SK-N-MC (cell line): ENCODE measurements around the gene NIPA2.
"Not testable (repeated sequence)": the region's sequence is repeated elsewhere in the genome, so short reads cannot be mapped to it uniquely, and the experiment has no call there.

Source experiments
- DNase-seq: peaks from one replicate; pipeline ENCODE4 v3.0.0-alpha.2; 2011; ENCODE audit warnings: low read depth, low spot score
- H3K27ac ChIP-seq: fragments of 200-600 bp; sonication (generic); 2 replicates; pipeline ENCODE4 v1.5.1; 2016; ENCODE audit warnings: mixed run types
- H3K36me3 ChIP-seq: fragments of 200-600 bp; sonication (generic); 2 replicates; pipeline ENCODE4 v1.6.1; 2017; ENCODE audit warnings: antibody characterized with exemption, low read length, mixed read lengths; ENCODE audit not compliant: insufficient read depth
- H3K4me3 ChIP-seq: fragments of 200-600 bp; sonication (generic); 2 replicates; pipeline ENCODE4 v1.5.1; 2016
- H3K9ac ChIP-seq: fragments of 200-600 bp; sonication (generic); 2 replicates; pipeline ENCODE4 v1.8.0; 2017; ENCODE audit warnings: mixed run types, mixed read lengths; ENCODE audit not compliant: insufficient read length
- H3K9me3 ChIP-seq: fragments of 200-600 bp; sonication (generic); 2 replicates; pipeline ENCODE4 v1.6.1; 2017; ENCODE audit warnings: low read depth, mild to moderate bottlenecking, antibody characterized with exemption, low read length, moderate library complexity, mixed read lengths
- EZH2 ChIP-seq: fragments of 200-600 bp; sonication (generic); IDR thresholded peaks from one replicate; pipeline ENCODE4 v1.6.1; 2017; ENCODE audit warnings: antibody characterized with exemption
- FOXP2 ChIP-seq: optimal IDR thresholded peaks from 2 replicates; pipeline ENCODE3; 2011; ENCODE audit warnings: mild to moderate bottlenecking, moderate library complexity; ENCODE audit not compliant: insufficient read depth; ENCODE audit errors: extremely low read length, control extremely low read depth
- POLR2AphosphoS5 ChIP-seq: IDR thresholded peaks from 2 replicates; pipeline ENCODE4 v1.6.1; 2012; ENCODE audit warnings: mild to moderate bottlenecking, low read depth, low read length, borderline replicate concordance

NIPA2 gene

DNA sequence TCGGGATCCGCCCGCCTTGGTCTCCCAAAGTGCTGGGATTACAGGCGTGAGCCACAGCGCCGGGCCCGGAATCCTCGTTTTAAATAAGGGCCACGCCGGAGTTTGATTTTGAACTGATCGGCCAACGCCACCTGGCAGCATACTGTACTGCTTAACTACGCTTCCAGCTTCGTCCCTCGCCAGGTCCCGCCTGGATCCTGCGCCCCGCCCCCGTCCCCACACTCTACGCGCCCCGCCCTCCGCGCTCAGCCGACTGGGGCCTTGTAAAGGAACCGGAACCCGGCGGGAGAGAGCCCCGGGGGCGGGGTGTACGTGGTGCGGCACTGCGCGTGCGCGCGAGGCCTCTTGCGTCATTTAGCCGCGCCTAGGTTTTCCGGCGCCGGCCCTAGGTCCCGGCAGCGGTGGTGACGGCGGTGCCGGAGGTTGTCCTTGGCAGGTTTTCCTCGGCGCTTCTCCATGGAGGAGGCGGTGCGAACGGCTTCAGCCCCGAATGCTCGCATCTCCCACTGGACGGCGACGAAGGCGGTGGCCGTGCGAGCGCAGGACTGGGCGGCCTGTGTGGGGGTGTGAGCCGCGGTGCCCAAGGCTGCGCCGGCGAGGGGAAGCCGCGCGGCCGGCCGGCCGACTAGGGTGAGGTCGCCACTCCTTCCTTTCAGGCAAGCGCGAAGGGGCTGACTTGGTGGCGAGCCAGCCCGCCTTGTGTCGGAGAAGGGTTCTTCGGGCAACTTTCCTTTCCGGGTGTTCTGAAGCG lies at the start of gene NIPA2:
Gene NIPA2 (plus strand): TSS at position 375 of the 751 bp plus-strand sequence. CDS start 13,066 bp downstream, outside the sequence.
- no peak for TF ChIP-seq EZH2
- TF ChIP-seq POLR2AphosphoS5 = peak; percentile 79; the same call in 1 of the 2 replicates
- peak within 1 kb of the TSS; percentile 94 for H3K9ac ChIP-seq
- H3K4me3 ChIP-seq = peak within 1 kb of the TSS; percentile 96
- peaks cover 15% of the 10 kb centered on the region; the same call in 1 of the 2 replicates for H3K36me3 ChIP-seq
- H3K27ac ChIP-seq = peak within 1 kb of the TSS; percentile 86
- DNase-seq = peak; percentile 70
- no peaks in the 10 kb centered on the region for H3K9me3 ChIP-seq

DNA sequence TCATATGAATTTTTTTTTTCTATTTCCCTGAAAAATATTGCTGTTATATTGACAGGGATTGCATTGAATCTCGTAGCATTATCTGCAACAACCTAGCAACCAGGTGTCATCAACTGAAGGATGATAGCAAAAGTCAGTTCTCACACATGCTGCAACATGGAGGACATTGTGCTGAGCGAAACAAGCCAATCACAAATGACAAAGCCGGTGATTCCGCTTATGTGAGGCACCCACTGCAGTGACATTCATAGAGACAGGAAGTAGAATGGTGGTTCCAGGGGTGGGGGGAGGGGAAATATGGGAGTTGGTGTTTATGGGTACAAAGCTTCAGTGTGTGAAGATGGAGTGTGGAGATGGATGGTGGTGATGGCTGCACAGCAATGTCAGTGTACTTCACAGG lies 44.4 kb upstream of the NIPA2 start:
- Histone ChIP-seq H3K9ac (no peak overlapping the region), H3K9me3 (no peaks in the 10 kb centered on the region), H3K27ac (no peak overlapping the region), H3K4me3 (no peak overlapping the region), H3K36me3 (peaks cover 9% of the 10 kb centered on the region; the same call in 1 of the 2 replicates)
- TF ChIP-seq EZH2 (no peak), FOXP2 (no peak), POLR2AphosphoS5 (no peak)
- no peak for DNase-seq

DNA sequence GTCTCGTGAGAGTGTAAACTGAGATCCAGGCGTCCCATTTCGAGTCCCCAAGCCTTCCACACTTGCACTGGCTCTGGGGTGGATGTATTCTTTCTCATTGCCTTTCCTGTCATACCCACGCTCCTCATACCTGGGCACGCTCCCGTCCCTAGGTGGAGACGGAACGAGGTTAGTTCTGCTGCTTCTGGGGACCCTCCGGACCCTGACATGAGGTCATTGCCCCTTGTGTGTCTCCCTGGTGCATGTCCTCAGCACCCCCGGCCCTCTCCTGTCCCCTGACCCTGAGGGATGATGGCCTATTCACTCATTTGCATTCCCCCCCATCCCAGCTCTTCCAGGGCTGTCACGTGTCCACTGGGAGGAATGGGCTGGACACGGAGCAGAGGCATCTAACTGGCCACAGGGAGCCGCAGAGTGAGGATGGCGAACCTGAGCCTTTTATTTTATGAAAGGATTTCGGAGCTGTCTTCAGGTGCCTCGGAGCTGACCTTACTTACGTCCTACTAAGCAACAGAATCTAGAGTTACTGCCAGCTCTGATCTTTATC lies 43.8 kb upstream of the NIPA2 start:
- no peak overlapping the region for H3K4me3 ChIP-seq
- no peak for DNase-seq
- H3K36me3 ChIP-seq = peaks cover 3% of the 10 kb centered on the region; the same call in 1 of the 2 replicates
- no peak overlapping the region for H3K27ac ChIP-seq
- no peak overlapping the region for H3K9ac ChIP-seq
- TF ChIP-seq FOXP2 = no peak
- no peak for TF ChIP-seq EZH2
- no peak for TF ChIP-seq POLR2AphosphoS5
- no peaks in the 10 kb centered on the region for H3K9me3 ChIP-seq

DNA sequence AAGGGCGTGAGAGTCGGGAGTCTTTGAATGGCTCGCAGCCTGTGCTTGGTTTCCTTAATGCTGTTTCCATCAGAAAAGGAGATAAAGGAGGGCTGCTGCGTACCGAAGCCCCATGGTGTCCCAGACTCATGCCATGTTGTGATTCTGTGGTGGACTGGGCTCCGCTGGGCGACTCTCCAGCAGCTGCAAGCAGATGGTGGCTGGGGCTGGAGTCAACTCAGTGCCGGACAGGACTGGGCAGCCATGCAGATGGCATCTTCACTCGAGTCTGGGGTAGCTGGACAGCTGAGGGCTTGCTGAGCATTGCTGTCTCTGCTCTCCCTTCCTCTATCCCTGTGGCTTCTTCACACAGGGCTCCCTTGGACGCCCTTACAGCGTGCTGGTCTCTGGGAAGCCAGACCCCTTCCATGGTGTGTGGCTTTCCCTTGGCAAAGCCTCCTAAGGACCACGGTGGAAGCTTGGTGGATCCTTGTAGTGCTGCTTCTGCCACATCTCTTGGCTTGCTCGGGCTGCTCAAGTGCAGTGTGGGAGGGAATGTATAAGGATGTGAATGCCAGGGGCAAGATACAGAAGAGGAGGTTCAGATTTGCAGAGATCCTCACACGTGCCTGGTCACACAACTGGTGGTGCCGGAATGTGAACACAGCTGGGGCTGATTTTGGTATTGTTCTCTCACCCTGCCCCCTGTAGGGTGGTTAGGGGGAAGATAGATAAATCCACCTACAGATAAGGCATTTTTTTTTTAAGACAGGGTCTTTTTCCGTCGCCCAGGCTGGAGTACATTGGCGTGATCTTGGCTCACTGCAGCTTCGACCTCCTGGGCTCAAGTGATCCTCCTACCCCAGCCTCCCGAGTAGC lies 43.0 kb upstream of the NIPA2 start:
- H3K9me3 ChIP-seq = no peaks in the 10 kb centered on the region
- DNase-seq = no peak
- H3K36me3 ChIP-seq = peaks cover 3% of the 10 kb centered on the region; the same call in 1 of the 2 replicates
- H3K9ac ChIP-seq = no peak overlapping the region
- H3K4me3 ChIP-seq = no peak overlapping the region
- TF ChIP-seq FOXP2 = no peak
- no peak for TF ChIP-seq EZH2
- TF ChIP-seq POLR2AphosphoS5 = no peak
- H3K27ac ChIP-seq = no peak overlapping the region

DNA sequence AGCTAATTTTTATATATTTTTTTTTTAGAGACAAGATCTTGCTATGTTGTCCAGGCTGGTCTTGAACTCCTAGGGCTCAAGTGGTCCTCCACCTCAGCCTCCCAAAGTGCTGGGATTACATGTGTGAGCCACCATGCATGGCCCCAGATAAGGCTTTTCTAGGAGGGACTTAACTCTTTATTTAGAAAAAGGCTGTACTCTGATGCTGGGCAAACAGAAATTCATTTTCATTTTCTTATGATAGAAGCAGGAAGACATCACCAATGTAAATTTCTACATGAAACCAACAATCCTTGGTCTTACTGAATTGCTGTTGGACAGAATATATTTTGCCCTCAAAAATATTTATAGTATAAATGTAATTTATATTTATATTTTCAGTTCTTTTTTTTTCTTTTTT lies 42.4 kb upstream of the NIPA2 start:
- TF ChIP-seq POLR2AphosphoS5 (no peak), FOXP2 (no peak), EZH2 (no peak)

DNA sequence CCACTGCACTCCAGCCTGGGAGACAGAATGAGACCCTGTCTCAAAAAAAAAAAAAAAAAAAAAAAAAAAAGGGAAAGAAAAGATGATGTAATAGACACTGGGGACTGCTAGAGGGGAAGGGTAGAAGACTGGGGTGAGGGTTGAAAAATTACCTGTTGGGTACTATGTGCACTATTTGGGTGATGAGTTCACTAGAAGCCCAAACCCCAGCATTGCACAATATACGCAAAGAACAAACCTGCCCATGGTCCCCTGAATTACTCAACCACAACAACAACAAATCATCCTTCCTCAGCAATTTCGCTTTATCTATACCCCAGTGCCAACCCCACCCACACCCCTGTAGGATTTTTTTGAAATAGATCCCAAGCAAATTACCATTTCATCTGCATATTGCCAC lies 38.6 kb upstream of the NIPA2 start:
- no peak overlapping the region for H3K9ac ChIP-seq
- no peak for DNase-seq

More for the DNA sequence above, 42.4 kb upstream of the NIPA2 start:
- H3K36me3 ChIP-seq = no peaks in the 10 kb centered on the region; the same call in 1 of the 2 replicates
- H3K9ac ChIP-seq = no peak overlapping the region
- DNase-seq = no peak
- H3K9me3 ChIP-seq = no peaks in the 10 kb centered on the region
- H3K4me3 ChIP-seq = no peak overlapping the region
- no peak overlapping the region for H3K27ac ChIP-seq

DNA sequence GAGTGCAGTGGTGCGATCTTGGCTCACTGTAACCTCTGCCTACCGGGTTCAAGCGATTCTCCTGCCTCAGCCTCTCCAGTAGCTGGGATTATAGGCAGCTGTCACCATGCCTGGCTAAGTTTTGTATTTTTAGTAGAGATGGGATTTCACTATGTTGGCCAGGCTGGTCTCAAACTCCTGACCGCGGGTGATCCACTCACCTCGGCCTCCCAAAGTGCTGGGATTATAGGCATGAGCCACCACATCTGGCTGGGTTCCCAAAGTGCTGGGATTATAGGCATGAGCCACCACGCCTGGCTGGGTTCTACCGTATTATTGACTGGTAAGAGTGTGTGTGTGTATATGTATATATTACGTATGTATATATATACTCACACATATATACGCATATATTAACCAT lies 35.5 kb upstream of the NIPA2 start:
- not testable (repeated sequence) for H3K9me3 ChIP-seq, H3K4me3 ChIP-seq, H3K27ac ChIP-seq, H3K9ac ChIP-seq, DNase-seq, H3K36me3 ChIP-seq

More for the DNA sequence above, 38.6 kb upstream of the NIPA2 start:
- Histone ChIP-seq H3K36me3 (no peaks in the 10 kb centered on the region; the same call in 1 of the 2 replicates), H3K4me3 (no peak overlapping the region), H3K27ac (no peak overlapping the region), H3K9me3 (no peaks in the 10 kb centered on the region)
- TF ChIP-seq FOXP2 (no peak), POLR2AphosphoS5 (no peak), EZH2 (no peak)

DNA sequence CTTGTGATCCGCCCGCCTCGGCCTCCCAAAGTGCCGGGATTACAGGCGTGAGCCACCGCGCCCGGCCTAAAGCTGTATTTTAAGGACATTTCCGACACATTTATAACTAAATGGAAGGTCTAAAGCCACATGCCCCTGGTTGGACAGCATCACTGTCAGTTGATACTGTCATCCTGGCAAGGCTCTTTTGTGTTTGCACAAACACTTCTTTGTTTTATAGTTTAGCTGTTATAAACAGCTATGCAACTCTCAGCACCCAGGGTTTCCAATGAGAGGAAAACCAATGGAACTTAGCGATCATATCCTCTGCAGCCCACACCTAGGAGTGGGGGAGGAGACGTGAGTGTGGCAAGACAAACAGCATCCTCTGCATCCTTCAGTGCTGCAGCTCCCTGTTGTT lies 32.3 kb upstream of the NIPA2 start:
- Histone ChIP-seq H3K9me3 (no peaks in the 10 kb centered on the region), H3K9ac (no peak overlapping the region), H3K36me3 (no peaks in the 10 kb centered on the region), H3K4me3 (no peak overlapping the region), H3K27ac (no peak overlapping the region)
- no peak for TF ChIP-seq EZH2
- no peak for TF ChIP-seq POLR2AphosphoS5
- no peak for TF ChIP-seq FOXP2
- no peak for DNase-seq
